Keratinocyte (primary cell): Measurements from ENCODE around the gene CYP3A4.

Experiments used
- EZH2 ChIP-seq: IDR thresholded peaks from one replicate; pipeline ENCODE4 v1.6.1; 2012; ENCODE audit warnings: inconsistent platforms, mild to moderate bottlenecking, low read length, moderate library complexity
- TF ChIP-seq, protein P1 (sequence below), 3 experiments: IDR thresholded peaks in 1 of 3; conservative IDR thresholded peaks in 1 of 3; optimal IDR thresholded peaks in 1 of 3; 2 replicates in 2 of 3; 3 replicates in 1 of 3; pipeline versions ENCODE3 to v1.5.1; 2011; ENCODE audit warnings: low read length in 3 of 3, mild to moderate bottlenecking in 3 of 3, moderate library complexity in 2 of 3, control low read depth in 1 of 3, inconsistent platforms in 1 of 3; ENCODE audit not compliant: insufficient read depth in 2 of 3; ENCODE audit errors: extremely low read depth in 1 of 3

DNA sequence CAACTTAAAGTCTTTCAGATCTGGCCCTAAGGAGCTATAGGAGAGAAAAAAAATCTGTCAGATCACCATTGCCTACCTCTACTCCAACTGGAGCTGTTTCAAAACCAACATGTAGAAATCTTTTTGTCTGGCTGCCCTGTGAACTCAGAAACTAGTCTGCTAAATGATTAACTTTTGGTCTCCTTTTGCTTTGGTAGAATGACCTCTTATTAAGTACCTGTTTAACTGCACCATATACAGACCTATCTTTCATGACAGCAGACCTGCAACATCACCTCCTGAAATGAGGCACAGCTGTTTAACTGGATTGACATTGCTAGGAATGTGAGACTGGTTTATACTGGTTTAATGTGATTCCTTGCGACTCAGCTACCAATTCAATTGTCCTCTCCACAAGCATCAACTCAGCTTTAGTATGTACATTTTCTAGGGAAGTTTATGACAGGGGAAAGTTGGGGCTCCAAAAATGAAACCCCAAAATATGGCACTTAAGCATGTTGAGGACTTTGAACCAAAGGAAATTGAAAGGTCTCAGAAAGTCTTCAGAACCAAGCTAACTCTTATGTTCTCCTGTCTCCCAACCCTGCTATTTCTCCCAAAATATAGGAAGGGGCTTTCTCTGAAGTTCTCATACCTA is 45.7 kb upstream of the CYP3A4 start:
- TF ChIP-seq EZH2 = no peak
- TF ChIP-seq, protein P1, sequence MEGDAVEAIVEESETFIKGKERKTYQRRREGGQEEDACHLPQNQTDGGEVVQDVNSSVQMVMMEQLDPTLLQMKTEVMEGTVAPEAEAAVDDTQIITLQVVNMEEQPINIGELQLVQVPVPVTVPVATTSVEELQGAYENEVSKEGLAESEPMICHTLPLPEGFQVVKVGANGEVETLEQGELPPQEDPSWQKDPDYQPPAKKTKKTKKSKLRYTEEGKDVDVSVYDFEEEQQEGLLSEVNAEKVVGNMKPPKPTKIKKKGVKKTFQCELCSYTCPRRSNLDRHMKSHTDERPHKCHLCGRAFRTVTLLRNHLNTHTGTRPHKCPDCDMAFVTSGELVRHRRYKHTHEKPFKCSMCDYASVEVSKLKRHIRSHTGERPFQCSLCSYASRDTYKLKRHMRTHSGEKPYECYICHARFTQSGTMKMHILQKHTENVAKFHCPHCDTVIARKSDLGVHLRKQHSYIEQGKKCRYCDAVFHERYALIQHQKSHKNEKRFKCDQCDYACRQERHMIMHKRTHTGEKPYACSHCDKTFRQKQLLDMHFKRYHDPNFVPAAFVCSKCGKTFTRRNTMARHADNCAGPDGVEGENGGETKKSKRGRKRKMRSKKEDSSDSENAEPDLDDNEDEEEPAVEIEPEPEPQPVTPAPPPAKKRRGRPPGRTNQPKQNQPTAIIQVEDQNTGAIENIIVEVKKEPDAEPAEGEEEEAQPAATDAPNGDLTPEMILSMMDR (optimal IDR thresholded peaks at IDR 0.05 in 1 of 3, IDR thresholded peaks at IDR 0.05 in 1 of 3, conservative IDR thresholded peaks at IDR 0.05 in 1 of 3; ENCODE audit: extremely low read depth in 1 of 3, insufficient read depth in 2 of 3, low read length in 3 of 3) = no peak
